GM21381 (cell line): ENCODE results near the gene PEX3.

Experiments used
- ATAC-seq: cut with Tn5 transposase; IDR thresholded peaks from one replicate; pipeline ENCODE4 v1.9.1; 2021; ENCODE audit warnings: mild to moderate bottlenecking, moderate library complexity; ENCODE audit not compliant: unreplicated experiment

The PEX3 gene, protein sequence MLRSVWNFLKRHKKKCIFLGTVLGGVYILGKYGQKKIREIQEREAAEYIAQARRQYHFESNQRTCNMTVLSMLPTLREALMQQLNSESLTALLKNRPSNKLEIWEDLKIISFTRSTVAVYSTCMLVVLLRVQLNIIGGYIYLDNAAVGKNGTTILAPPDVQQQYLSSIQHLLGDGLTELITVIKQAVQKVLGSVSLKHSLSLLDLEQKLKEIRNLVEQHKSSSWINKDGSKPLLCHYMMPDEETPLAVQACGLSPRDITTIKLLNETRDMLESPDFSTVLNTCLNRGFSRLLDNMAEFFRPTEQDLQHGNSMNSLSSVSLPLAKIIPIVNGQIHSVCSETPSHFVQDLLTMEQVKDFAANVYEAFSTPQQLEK

GRCh38 chr6:143450453-143451371, at the start of gene PEX3, which contains the start of gene ADAT2:
TSS of gene PEX3 (plus strand) at chr6:143450805. CDS start at chr6:143451043, 238 bp downstream.
TSS of gene ADAT2 (minus strand) at chr6:143450695. CDS start at chr6:143450658, 37 bp downstream.
- ATAC-seq, result peak; percentile 97

GRCh38 chr6:143401068-143401446, 49.5 kb upstream of the PEX3 start:
- no peak for ATAC-seq

- no peak for ATAC-seq
Observed at GRCh38 chr6:143401636-143402370, 48.8 kb upstream of the PEX3 start.

DNA sequence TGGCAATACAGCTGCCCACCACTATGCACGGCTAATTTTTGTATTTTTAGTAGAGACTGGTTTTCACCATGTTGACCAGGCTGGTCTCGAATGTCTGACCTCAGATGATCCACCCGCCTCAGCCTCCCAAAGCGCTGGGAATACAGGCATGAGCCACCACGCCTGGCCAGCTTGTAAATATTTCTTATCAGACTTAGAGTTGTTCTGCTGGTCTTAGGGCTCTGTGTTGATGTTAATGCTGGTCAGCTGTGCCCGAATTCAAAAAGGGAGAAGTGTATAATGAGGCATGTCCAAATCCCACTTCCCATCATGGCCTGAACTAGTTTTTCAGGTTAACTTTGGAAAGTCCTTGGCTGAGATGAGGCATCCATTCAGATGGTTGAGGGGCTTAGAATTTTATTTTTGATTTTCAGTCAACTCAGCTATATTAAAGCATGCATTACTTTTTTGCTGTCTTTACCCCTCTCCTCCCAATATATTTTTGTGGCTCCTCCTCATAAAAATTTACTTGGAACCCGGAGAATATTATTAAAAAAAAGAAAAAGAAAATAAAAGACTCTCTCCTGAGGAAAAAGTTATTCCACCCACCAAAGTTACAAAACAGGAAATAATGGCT, 47.8 kb upstream of the PEX3 start:
- ATAC-seq, result no peak

GRCh38 chr6:143405373-143406154, 45.0 kb upstream of the PEX3 start:
- no peak for ATAC-seq

DNA sequence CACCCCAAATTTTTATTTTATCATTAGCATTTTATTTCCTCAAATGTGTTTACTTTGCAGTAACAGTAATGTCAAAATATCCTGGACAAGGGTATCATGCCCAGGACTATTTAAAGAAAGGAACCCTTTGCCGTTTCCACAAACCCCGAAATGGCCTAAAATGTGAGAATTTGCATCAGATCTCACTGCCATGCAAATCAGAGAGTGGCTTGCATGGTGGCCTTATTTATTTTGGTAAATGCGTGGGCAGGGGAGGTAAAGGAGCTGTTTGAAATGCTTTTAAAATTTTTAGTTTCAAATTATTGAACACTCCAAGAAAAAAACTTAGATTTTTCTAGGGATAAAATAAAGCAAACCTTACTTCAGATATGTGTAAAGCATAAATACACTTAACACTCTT, 43.9 kb upstream of the PEX3 start:
- no peak for ATAC-seq

DNA sequence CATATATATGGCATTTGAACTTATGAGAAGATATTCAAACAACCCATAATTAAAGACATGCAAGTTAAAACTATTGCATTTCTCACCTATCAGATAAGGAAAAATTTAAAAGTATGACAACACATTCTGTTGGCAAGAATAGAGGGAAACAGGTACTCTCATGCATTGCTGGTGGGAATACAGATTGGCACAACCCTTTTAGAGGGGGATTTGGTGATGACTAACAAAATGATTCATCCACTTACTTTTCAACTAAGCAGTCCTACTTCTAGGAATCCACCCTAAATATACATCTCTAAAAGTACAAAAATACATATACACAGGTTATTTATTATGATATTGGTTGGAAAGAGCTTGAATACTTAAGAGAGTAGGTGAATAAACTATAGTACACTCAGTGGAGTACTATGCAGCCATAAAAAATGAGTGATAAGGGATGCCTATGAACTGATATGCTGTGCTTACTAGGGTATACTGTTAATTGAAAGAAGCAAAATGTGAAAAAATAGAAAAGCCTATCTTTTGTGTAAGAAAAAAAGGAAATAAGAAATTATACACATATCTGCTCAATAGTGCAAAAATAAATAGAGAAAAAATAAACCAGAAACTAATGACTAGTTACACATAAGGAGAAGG, 42.3 kb upstream of the PEX3 start:
- no peak for ATAC-seq

GRCh38 chr6:143408787-143409162, 41.8 kb upstream of the PEX3 start:
- no peak for ATAC-seq

DNA sequence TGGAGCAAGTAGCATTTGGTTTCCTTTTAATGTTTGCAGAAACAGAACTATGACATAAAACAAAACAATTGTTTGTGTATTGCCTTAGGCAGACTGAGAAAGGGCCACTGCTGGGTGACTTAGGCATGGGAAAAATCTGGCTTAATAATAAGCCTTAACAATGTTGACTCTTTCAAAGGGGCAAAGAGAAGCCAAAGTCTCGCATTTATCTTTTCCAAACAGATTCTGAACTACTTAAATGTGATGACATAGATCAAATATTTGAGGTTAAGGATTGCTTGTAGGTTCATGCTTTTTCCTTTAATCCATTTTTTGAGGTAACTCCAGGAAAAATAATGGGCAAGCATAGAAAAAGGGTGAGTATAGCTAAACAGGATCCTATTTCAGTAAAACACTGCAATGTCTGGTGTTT, 39.7 kb upstream of the PEX3 start:
- no peak for ATAC-seq

- ATAC-seq, result no peak
Observed at GRCh38 chr6:143414769-143415168, 35.8 kb upstream of the PEX3 start.

- ATAC-seq, result no peak
Observed at GRCh38 chr6:143419526-143419925, 31.1 kb upstream of the PEX3 start.

DNA sequence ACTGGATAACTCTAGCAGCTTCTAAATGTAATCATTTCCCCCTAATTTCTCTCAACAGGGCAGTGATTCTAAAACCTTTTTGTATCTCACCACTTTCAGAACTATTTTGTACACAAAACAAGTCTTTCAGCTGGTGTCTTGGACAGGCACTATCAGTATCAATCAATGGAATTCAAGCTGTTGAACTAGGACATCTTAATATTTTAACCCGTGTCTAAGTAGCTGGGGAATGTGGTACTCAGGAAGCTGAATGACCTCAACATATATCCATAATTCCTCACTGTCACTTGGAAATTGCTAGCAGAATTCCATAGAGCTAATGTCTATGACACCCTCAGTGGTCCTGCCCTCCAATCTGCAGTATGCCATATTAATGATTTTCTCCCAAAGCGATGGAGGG, 24.6 kb upstream of the PEX3 start:
- no peak for ATAC-seq

DNA sequence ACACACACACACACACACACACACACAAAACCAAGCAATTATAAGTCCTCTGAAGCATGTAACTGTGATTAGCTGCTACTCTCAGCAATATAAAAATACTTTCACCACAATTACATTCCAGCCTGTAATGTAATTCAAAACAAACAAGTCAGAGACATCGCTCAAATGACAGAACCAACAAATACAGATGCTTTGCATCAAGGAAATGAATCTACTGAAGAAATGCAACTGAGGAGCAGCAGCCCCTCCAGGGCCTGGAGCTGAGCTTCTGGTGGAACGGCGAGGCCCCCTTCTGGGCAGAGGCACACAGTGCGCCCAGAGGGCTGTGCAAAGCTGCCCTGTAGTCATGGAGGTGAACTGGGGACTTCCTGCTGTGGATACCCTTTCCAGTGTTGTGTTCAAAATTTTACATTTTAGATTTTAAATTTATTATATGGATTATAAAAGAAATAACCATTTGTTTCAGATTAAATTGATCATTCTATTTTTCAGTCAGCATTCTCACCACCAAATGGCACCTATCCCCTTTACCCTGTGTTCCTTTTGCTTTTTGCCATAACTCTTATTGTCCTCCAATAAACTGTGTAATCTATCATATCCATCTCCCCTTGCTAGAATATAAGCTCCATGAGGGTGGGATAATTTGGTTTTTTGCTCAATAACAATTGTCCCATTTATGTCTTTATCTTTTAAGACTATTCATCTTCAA, 23.3 kb upstream of the PEX3 start:
- peak; percentile 100 for ATAC-seq

GRCh38 chr6:143429970-143430369, 20.6 kb upstream of the PEX3 start:
- no peak for ATAC-seq

DNA sequence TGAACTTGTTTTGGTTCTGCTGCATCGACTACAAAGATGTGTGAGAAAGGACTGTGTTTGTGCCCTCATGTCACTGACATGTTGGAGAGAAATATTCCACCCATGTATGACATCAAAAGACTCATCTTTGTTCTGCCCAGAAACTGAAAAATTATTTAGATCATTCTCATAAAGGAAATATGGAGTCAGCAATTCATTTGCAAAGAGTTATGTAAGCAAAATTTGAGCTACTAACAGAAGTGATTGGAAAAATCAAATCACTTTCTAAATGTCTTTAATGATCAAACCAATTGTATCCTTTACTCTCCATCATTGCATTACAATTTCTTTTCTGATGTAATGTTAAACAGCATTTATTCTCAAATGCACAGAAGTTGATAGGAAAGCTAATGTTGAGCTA, 19.4 kb upstream of the PEX3 start:
- ATAC-seq, result no peak

GRCh38 chr6:143432588-143432987, 18.0 kb upstream of the PEX3 start:
- no peak for ATAC-seq

- no peak for ATAC-seq
Observed at GRCh38 chr6:143441010-143441409, 9.6 kb upstream of the PEX3 start.

DNA sequence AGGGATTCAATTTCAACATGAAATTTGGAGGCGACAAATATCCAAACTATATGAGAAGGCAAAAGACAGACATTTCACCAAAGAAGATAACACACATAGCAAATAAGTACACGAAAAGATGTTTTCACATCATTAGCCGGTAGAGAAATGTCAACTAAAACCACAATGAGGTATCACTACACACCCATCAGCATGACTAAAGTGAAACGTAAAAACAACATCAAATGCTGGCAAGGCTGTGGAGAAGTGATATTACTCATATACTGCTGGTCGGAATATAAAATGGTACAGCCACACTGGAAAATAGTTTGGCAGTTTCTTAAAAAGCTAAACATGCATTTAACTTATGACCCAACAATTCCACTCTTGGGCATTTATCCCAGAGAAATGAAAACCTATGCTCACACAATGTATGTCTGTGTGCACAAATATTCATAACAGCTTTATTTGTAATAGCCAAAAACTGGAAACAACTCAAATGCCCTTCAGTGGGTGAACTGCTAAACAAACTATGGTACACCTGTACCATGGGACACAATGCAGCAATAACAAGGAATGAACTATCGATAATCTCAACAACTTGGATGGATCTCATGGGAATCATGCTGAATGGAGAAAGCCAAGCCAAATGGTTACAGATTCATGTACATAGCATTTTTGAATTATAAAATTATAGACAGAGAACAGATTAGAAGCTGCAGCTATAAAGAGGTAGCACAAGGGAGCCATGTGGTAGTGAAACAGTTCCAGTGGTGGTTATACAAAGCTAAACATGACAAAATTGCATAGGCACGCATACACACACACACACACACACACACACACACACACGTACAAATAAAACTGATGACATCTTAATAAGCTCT, 8.7 kb upstream of the PEX3 start:
- ATAC-seq, result no peak
